GM12891 (cell line): ENCODE data around the gene PSMC6.

Experiments
- DNase-seq: peaks from one replicate; pipeline ENCODE4 v3.0.0; 2011; ENCODE audit warnings: low spot score; ENCODE audit not compliant: insufficient read length
- FAIRE-seq: peaks from 2 replicates; lab custom pipeline; 2011; peaks lifted over from hg19 to GRCh38; lab: Jason Lieb, UNC
- PAX5 ChIP-seq: IDR thresholded peaks from 2 replicates; pipeline ENCODE4 v1.6.1; 2011; ENCODE audit warnings: low read length, moderate library complexity, mild to moderate bottlenecking; ENCODE audit not compliant: insufficient read depth, severe bottlenecking
- POLR2A ChIP-seq: IDR thresholded peaks from 2 replicates; pipeline ENCODE4 v1.6.1; 2011; ENCODE audit warnings: low read depth, low read length, control low read depth
- POLR2AphosphoS5 ChIP-seq: IDR thresholded peaks from 2 replicates; pipeline ENCODE4 v1.6.1; 2011; ENCODE audit warnings: low read depth, low read length, control low read depth
- POU2F2 ChIP-seq: IDR thresholded peaks from 2 replicates; pipeline ENCODE4 v1.6.1; 2011; ENCODE audit warnings: low read depth, mild to moderate bottlenecking, control low read depth, low read length, moderate library complexity
- SPI1 ChIP-seq: IDR thresholded peaks from 2 replicates; pipeline ENCODE4 v1.6.1; 2011; ENCODE audit warnings: low read depth, low read length, control low read depth
- TAF1 ChIP-seq: IDR thresholded peaks from 2 replicates; pipeline ENCODE4 v1.6.1; 2011; ENCODE audit warnings: low read depth, low read length, control low read depth

The PSMC6 gene

GRCh38 chr14:52769887-52770286 lies 62.9 kb downstream of the PSMC6 start:
- DNase-seq, result no peak
- TF ChIP-seq POLR2A (no peak), POLR2AphosphoS5 (no peak), TAF1 (no peak), PAX5 (no peak), SPI1 (no peak), POU2F2 (no peak)
- no peak for FAIRE-seq

DNA sequence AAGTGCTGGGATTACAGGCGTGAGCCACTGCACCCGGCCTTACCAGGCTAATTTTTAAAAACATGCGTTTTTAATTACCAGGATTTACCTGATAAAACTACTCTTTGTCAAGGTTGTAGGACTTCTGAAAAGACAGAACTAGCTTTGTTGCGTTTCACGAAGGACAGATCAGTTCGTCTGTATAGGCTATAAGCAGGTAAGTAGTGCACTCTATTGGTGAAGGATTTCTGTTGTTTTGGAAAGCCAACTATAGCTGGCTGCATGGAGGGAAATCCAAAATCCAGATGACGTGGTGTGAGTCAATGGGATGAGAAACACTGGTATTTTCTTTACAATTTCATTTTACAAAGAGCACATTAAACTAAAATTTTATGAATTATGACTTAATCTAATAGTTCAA lies 69.8 kb downstream of the PSMC6 start:
- no peak for DNase-seq
- no peak for TF ChIP-seq POLR2AphosphoS5
- TF ChIP-seq POLR2A, result no peak
- TF ChIP-seq PAX5, result no peak
- FAIRE-seq, result no peak
